ENCODE results near the gene PLP1.
"Not testable (repeated sequence)": the region's sequence is repeated elsewhere in the genome, so short reads cannot be mapped to it uniquely, and the experiment has no call there.

Gene PLP1

DNA sequence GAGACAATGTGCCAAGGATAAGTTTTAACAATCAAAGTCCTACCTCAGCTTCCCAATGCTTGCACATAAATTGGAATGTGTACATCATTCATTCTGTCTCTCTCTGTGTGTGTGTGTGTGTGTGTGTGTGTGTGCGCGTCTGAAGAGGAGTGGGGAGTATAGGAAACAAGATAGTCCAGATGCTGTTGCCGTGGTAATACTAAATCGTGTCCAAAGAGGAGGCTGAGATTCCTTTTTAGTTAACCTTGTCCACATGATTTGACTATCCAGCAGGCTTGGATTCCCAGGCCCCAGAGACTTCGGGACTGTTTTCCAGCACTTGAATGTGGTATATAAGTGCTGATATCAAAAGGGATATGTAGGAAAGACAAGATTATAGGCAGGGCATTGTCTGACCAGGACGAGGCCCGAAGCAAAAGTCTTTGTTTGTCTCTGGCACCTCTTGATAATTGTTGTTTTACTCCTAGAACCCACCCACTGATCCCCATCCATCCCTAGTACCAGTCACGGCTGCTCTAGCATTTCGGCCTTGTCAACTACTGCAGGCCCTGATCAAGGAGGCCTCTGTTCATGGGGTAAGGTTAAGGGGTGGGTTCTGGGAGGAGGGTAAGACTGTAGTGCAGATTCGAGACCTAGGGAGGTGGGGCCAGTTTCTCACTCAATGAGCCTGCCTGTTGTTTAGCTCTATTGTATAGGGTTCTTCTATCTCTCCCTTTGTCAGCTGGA is 3.9 kb downstream of the PLP1 start:
- no peak for DNase-seq (ENCODE audit: low read depth, low spot score)

DNA sequence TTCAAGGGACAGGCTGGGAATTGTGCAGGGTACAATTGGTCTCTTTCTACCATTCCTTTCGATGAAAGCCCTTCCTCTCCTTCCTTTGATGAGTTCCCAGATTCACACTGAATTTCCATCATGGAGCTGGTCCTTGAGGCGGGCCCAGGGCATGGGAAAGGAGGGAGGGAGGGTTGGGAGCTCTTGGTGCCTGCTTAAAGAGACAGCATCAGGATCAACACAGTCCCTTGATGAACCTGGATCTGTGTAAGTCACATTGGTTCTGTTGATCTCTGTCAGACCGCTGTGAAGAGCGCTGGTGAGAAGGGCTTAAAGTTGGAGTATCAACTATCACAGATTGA is 4.4 kb downstream of the PLP1 start:
- no peak for DNase-seq (ENCODE audit: low read depth, low spot score)

DNA sequence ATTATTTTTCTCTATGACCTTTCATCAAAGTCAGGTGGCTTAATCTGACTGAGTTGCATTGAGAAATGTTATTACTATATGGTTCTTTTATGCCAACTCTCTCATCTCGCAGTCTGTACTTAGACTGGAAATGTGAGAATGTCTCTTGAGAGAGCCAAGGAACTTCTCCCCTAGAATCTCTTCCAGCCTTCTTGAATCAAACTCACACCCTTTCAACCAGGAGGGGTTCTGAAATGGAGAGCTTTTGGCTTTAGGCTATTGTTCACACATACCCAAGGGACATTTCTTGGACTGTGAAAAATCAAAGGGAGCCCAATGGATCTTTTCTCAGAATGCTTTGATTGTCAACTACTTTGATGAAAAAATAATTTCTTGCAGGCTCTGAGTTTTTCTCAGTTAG is 5.1 kb downstream of the PLP1 start:
- no peak for DNase-seq (ENCODE audit: low read depth, low spot score)

GRCh38 chrX:103782640-103783039 is 6.0 kb downstream of the PLP1 start:
- DNase-seq (ENCODE audit: low read depth, low spot score) = no peak

- DNase-seq (ENCODE audit: low read depth, low spot score) = no peak
Measured at GRCh38 chrX:103783196-103783595, 6.6 kb downstream of the PLP1 start.

DNA sequence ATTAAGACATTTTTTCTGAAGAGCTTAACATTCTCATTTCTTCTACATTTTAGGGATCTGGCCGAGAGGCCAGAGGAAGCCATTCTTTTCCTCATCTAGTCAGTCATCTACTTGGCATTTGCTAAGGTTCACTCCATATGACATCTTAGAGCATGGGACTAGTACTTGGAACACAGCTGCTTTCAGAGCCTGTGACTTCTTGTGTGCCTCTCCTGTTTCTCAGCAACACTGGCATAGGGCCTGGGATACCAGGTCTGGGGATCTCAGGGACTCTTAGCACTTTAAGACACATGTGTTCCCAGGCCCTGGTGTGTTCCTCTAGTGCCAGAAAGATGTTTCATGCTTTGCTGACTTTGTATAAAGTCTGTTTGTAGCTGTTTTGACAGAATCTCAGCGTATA is 7.3 kb downstream of the PLP1 start:
- DNase-seq (ENCODE audit: low read depth, low spot score) = no peak

DNA sequence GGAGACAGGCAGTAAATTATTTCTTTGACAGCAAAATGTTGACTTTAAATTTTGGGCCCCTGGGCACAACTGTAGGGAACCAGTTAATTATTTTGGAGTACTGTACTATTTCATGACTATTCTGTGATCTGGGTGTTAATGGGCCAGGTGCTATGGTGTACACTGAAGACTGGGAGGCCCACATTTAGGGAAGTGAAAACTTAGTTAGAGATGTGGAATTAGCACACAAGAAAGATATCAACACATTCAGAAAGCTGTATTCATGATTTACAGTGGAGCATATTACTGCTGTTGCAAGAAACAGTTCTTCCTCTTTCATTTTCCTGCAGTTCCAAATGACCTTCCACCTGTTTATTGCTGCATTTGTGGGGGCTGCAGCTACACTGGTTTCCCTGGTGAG is 12.4 kb downstream of the PLP1 start:
- no peak for DNase-seq (ENCODE audit: low read depth, low spot score)

DNA sequence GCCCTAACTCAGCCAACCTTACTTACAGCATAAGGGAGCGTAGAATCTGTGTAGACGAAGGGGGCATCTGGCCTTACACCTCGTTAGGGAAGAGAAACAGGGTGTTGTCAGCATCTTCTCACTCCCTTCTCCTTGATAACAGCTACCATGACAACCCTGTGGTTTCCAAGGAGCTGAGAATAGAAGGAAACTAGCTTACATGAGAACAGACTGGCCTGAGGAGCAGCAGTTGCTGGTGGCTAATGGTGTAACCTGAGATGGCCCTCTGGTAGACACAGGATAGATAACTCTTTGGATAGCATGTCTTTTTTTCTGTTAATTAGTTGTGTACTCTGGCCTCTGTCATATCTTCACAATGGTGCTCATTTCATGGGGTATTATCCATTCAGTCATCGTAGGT is 14.6 kb downstream of the PLP1 start:
- DNase-seq (ENCODE audit: low read depth, low spot score) = no peak

DNA sequence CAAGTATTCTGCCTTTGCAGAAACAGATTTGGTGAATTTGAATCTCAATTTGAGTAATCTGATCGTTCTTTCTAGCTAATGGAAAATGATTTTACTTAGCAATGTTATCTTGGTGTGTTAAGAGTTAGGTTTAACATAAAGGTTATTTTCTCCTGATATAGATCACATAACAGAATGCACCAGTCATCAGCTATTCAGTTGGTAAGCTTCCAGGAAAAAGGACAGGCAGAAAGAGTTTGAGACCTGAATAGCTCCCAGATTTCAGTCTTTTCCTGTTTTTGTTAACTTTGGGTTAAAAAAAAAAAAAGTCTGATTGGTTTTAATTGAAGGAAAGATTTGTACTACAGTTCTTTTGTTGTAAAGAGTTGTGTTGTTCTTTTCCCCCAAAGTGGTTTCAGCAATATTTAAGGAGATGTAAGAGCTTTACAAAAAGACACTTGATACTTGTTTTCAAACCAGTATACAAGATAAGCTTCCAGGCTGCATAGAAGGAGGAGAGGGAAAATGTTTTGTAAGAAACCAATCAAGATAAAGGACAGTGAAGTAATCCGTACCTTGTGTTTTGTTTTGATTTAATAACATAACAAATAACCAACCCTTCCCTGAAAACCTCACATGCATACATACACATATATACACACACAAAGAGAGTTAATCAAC is 15.3 kb downstream of the PLP1 start:
- no peak for DNase-seq (ENCODE audit: low read depth, low spot score)

- no peak for DNase-seq (ENCODE audit: low read depth, low spot score)
Measured at GRCh38 chrX:103792916-103793544, 16.4 kb downstream of the PLP1 start.

DNA sequence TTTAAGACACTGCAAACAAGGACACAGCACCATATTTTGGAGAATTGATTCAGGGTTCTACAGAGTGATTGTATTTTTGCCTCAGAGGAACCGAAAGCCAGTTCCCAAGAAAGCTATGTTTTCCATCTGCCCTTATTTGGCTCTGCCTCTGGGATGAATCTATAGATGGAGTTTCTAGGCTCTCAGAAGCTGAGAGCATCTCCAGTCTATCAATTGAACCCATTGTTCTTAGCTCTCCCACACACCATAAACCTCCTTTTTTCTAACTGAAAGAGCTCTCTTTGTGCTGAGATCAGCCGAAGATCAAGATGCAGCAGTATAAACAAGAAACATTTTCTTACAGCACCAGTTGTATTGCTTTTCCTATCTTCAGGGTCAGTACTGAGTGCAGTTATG is 16.9 kb downstream of the PLP1 start:
- no peak for DNase-seq (ENCODE audit: low read depth, low spot score)

DNA sequence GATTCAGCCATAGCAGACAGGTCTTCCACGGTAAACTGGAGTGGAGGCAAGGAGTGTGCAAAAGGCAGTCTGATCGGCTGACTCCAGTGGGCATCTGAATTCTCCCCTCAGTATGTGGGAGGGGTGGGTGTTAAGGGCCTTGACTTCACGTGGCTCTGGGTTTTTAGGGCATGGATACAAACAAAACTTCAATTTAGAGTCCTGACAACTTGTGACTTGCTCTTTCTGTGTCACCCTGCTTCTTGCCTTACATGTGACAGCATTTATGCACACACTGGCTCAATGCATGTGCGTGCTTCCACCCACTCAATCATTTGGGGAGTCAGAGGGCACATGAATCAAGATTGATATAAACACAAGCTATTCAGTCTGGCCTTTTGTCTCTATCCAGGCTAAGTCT is 17.5 kb downstream of the PLP1 start:
- DNase-seq (ENCODE audit: low read depth, low spot score) = no peak

- DNase-seq (ENCODE audit: low read depth, low spot score) = no peak
Measured at GRCh38 chrX:103797691-103798090, 21.1 kb downstream of the PLP1 start.

DNA sequence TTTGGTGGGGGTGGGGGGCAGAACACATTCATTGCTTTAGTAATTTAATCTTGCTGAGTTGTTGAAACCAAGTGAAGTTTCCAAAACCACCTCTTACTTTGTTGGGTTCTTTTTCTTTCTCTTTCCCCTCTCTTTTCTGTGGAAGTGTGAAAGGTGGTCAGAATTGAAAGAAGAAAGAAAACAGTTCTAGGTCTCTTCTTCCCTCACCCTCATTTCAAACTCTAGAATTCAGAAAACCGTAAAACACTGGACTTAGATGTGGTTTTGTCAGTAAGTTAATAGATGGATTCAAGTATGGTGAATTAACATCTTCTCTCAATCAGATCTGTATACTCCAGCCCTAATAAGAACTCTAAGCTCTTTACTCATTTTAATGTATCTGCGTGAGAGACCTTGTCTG is 23.7 kb downstream of the PLP1 start:
- DNase-seq (ENCODE audit: low read depth, low spot score) = no peak

- no peak for DNase-seq (ENCODE audit: low read depth, low spot score)
Measured at GRCh38 chrX:103805860-103806259, 29.2 kb downstream of the PLP1 start.

DNA sequence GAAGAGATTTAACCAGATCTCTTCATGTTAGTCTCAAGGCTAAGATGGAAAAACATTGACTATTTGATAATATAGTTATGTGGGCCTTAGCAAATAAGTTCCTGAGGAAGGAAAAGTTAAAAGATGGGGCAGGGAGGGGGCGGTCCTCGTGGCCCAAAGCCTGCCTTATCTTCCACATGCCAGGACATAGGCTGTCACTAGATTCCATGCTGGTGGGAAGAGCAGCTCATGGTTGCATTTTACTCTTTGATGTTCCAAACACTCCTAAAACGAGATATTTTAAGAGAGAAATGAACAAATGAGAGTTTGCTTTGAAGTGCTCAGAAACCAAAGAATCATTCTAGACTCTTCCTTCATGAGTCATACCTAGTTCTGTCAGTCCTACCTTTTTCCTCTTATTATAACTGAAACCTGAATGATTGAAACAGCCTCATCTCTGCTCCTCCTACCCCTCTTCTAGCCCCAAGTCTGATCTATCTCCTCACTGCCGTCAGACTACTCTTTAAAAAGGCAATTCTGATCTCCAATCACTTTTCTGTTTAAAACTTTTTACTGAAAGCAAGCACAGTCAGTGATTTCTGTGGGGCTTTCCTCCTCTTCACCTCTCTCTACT is 30.3 kb downstream of the PLP1 start:
- no peak for DNase-seq (ENCODE audit: low read depth, low spot score)

GRCh38 chrX:103811858-103812257 is 35.2 kb downstream of the PLP1 start:
- no peak for DNase-seq (ENCODE audit: low read depth, low spot score)

- not testable (repeated sequence) for DNase-seq (ENCODE audit: low read depth, low spot score)
Measured at GRCh38 chrX:103817101-103817500, 40.5 kb downstream of the PLP1 start.

DNA sequence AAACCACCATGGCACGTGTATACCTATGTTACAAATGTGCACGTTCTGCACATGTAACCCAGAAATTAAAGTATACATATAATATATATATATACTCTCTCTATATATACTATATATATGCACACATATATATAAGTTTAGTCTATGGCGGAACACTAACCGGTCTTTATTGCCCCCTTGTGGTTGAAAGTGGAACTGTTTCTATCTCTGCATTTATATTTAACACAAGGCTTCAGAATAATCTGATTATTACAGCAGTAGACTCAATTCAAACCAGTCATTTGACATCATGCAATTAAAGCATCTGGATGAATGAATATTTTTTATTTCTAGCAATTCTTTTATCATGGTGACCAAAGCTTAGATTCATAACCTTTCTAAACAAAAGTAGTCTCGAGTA is 40.9 kb downstream of the PLP1 start:
- DNase-seq (ENCODE audit: low read depth, low spot score) = no peak

GRCh38 chrX:103818842-103819619 is 42.4 kb downstream of the PLP1 start:
- DNase-seq (ENCODE audit: low read depth, low spot score) = no peak

DNA sequence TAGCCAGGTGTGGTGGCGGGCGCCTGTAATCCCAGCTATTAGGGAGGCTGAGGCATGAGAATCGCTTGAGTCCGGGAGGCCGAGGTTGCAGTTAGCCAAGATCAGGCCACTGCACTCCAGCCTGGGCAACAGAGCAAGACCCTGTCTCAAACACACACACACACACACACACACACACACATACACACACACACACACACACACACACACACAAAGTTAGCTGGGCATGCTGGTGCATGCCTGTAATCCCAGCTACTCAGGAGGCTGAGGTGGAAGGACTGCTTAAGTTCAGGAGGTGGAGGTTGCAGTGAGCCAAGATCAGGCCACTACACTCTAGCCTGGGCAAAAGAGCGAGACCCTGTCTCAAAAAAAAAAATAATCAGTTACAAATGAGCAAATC is 44.2 kb downstream of the PLP1 start:
- DNase-seq (ENCODE audit: low read depth, low spot score) = not testable (repeated sequence)

- no peak for DNase-seq (ENCODE audit: low read depth, low spot score)
Measured at GRCh38 chrX:103823591-103823990, 47.0 kb downstream of the PLP1 start.
